ENCODE measurements around the gene NAXD.

GRCh38 chr13:110625771-110626321 is 10.5 kb downstream of the NAXD start:
- TF ChIP-seq POLR2A (IDR thresholded peaks at IDR 0.05) (peak in 1 of 2 donors; percentile 48), CTCF (IDR thresholded peaks at IDR 0.05) (no peak)
